Tibial nerve (tissue), 4 donors: ENCODE data around the gene RNASE7. TPM values are rescaled to one million over a fixed set of nuclear protein-coding genes. Genes with fewer than 3 reads are reported as not detected.

ENCODE experiments used
- DNase-seq, 2 donors: peaks; one replicate each; pipeline ENCODE4 v3.0.0-alpha.2; 2019; ENCODE audit warnings: low spot score in 2 of 2
- H3K27ac ChIP-seq, 4 donors: fragments of 200-600 bp; sonication (generic) in 3 of 4; one replicate each; pipeline ENCODE4 v1.5.1; 2017 to 2019; ENCODE audit warnings: mild to moderate bottlenecking in 1 of 4
- H3K27me3 ChIP-seq, 2 donors: fragments of 200-600 bp; sonication (generic) in 1 of 2; one replicate each; pipeline versions ENCODE4 v1.5.1 to v1.6.0; 2017 to 2019
- H3K36me3 ChIP-seq, 3 donors: fragments of 200-600 bp; sonication (generic); one replicate each; pipeline ENCODE4 v1.5.1; 2018 to 2019
- H3K4me1 ChIP-seq, 4 donors: fragments of 200-600 bp; sonication (generic) in 3 of 4; one replicate each; pipeline ENCODE4 v1.5.1; 2017 to 2019
- H3K4me3 ChIP-seq, 4 donors: fragments of 200-600 bp; sonication (generic) in 3 of 4; one replicate each; pipeline ENCODE4 v1.5.1; 2017 to 2019; ENCODE audit warnings: mild to moderate bottlenecking in 1 of 4, moderate library complexity in 1 of 4
- H3K9me3 ChIP-seq, 4 donors: fragments of 200-600 bp; sonication (generic) in 3 of 4; one replicate each; pipeline ENCODE4 v1.5.1; 2017 to 2019
- EP300 ChIP-seq, 2 donors: sonication (generic); formaldehyde crosslinking; IDR thresholded peaks; one replicate each; pipeline ENCODE4 v1.6.1; 2017; ENCODE audit warnings: antibody characterized with exemption in 2 of 2, mild to moderate bottlenecking in 1 of 2
- POLR2A ChIP-seq, 2 donors: fragments of 450-650 bp; IDR thresholded peaks; one replicate each; pipeline ENCODE4 v1.6.1; 2017; ENCODE audit warnings: antibody characterized with exemption in 2 of 2, mild to moderate bottlenecking in 2 of 2, moderate library complexity in 2 of 2
- WGBS, 2 donors: methylation state at CpG; one replicate each; pipeline ENCODE4 v1.1.5; 2018; 5-methylcytosine and 5-hydroxymethylcytosine counted together
- total RNA-seq, 4 donors: library from RNA; depleted of rRNA; stranded (reverse); fragments of >200 nt; gene quantifications; one replicate each; pipeline ENCODE4 v1.1.0, GENCODE V29; 2016
- TF ChIP-seq, protein P1 (sequence below), 5 experiments: fragments of 200-600 bp in 3 of 5; fragments of 450-650 bp in 2 of 5; sonication (generic) in 3 of 5; IDR thresholded peaks; one replicate each; pipeline ENCODE4 v1.5.1; 2016 to 2019; ENCODE audit warnings: antibody characterized with exemption in 5 of 5, mild to moderate bottlenecking in 3 of 5, moderate library complexity in 2 of 5

The RNASE7 gene
- total RNA-seq, 4 donors from 2014 or later = not detected

GRCh38 chr14:21018781-21019180, 23.4 kb upstream of the RNASE7 start:
- Histone ChIP-seq H3K27ac (peak overlapping the region in 1 of 4 donors; percentile 62), H3K4me3 (no peak overlapping the region), H3K9me3 (no peaks in the 10 kb centered on the region), H3K36me3 (peaks cover 0 to 65% (median 2%) of the 10 kb centered on the region in 3 donors), H3K27me3 (no peaks in the 10 kb centered on the region), H3K4me1 (peaks cover 0 to 88% (median 9%) of the 10 kb centered on the region in 4 donors)
- no peak for TF ChIP-seq POLR2A (IDR thresholded peaks at IDR 0.05)
- no peak for TF ChIP-seq EP300 (IDR thresholded peaks at IDR 0.05)
- TF ChIP-seq, protein P1, sequence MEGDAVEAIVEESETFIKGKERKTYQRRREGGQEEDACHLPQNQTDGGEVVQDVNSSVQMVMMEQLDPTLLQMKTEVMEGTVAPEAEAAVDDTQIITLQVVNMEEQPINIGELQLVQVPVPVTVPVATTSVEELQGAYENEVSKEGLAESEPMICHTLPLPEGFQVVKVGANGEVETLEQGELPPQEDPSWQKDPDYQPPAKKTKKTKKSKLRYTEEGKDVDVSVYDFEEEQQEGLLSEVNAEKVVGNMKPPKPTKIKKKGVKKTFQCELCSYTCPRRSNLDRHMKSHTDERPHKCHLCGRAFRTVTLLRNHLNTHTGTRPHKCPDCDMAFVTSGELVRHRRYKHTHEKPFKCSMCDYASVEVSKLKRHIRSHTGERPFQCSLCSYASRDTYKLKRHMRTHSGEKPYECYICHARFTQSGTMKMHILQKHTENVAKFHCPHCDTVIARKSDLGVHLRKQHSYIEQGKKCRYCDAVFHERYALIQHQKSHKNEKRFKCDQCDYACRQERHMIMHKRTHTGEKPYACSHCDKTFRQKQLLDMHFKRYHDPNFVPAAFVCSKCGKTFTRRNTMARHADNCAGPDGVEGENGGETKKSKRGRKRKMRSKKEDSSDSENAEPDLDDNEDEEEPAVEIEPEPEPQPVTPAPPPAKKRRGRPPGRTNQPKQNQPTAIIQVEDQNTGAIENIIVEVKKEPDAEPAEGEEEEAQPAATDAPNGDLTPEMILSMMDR (IDR thresholded peaks at IDR 0.05) = no peak
- DNase-seq = no peak
- WGBS, 2 donors = 86 to 96% methylated on average over 3 of the region's 3 CpGs

GRCh38 chr14:21019366-21019765, 22.8 kb upstream of the RNASE7 start:
- no peak overlapping the region for H3K4me3 ChIP-seq
- H3K9me3 ChIP-seq = no peaks in the 10 kb centered on the region
- H3K27ac ChIP-seq = peak overlapping the region in 1 of 4 donors; percentile 62
- WGBS, 2 donors = 27 to 48% methylated on average over 1 of the region's 1 CpG
- H3K27me3 ChIP-seq = no peaks in the 10 kb centered on the region
- DNase-seq = no peak
- H3K4me1 ChIP-seq = peaks cover 0 to 90% (median 9%) of the 10 kb centered on the region in 4 donors
- TF ChIP-seq, protein P1 (IDR thresholded peaks at IDR 0.05) = no peak
- TF ChIP-seq POLR2A (IDR thresholded peaks at IDR 0.05) (no peak), EP300 (IDR thresholded peaks at IDR 0.05) (no peak)
- H3K36me3 ChIP-seq = peaks cover 0 to 65% (median 2%) of the 10 kb centered on the region in 3 donors

DNA sequence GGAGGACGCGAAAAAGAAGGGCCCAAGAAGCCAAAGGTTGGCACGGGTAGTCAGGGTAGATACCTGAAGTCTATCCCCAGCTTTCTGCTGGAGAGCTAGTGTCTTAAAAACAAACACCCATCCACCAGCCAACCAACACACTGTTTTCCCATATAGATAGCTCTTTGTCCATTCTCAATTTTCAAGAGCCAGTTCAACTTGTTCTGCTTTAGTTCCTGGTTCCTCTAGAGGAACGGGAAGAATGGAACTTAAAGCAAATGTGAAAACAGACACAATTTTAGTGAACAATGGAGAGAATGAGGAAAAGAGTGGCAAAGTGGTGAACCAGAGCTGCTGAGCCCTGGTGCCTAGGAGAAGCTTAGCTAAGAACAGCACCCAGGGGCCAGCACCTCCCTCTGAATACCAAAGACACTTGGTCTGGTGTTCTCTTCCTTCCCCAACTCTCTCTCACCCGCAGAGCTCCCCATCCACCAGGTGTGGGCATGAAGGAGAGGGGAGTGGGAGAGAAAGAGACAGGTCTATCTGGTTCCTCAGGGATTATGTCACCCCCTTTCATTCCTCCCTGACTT, 21.1 kb upstream of the RNASE7 start:
- Histone ChIP-seq H3K9me3 (no peaks in the 10 kb centered on the region), H3K27ac (peak overlapping the region in 3 of 4 donors; percentile 11 to 99 (median 99)), H3K4me1 (peaks cover 0 to 78% (median 5%) of the 10 kb centered on the region in 4 donors), H3K27me3 (no peaks in the 10 kb centered on the region), H3K4me3 (no peak overlapping the region), H3K36me3 (peaks cover 0 to 63% (median 2%) of the 10 kb centered on the region in 3 donors)
- no peak for DNase-seq
- TF ChIP-seq POLR2A (IDR thresholded peaks at IDR 0.05) (no peak), EP300 (IDR thresholded peaks at IDR 0.05) (no peak)
- TF ChIP-seq, protein P1 (IDR thresholded peaks at IDR 0.05) = no peak
- WGBS, 2 donors = 74 to 76% methylated on average over 5 of the region's 5 CpGs

DNA sequence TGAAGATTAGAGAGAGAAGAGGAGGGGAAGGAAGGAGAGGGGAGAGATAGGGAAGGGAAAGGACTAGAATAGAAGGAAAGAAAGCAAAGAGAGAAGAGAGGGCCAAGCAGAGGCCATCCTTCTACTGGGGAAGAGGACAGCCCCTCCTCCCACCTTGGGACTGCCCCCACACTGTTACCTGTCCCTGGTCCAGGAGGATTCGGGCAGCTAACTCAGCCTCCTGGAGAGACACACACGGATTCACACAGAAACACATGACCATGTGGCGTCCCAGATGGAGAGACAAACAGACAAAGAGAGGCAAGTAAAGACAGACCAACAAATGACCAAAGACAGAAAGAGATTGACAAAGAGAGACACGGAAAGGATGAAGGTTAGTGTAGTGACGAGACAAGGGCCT, 19.5 kb upstream of the RNASE7 start:
- H3K4me3 ChIP-seq = peak overlapping the region; percentile 65 to 76 (median 75)
- H3K27me3 ChIP-seq = no peaks in the 10 kb centered on the region
- H3K4me1 ChIP-seq = peaks cover 0 to 83% (median 15%) of the 10 kb centered on the region in 4 donors
- TF ChIP-seq, protein P1 (IDR thresholded peaks at IDR 0.05) = no peak
- TF ChIP-seq EP300 (IDR thresholded peaks at IDR 0.05) (no peak), POLR2A (IDR thresholded peaks at IDR 0.05) (no peak)
- H3K9me3 ChIP-seq = no peaks in the 10 kb centered on the region
- peak overlapping the region; percentile 92 to 99 (median 96) for H3K27ac ChIP-seq
- no peak for DNase-seq
- peaks cover 0 to 47% (median 2%) of the 10 kb centered on the region in 3 donors for H3K36me3 ChIP-seq
- 33 to 55% methylated on average over 5 of the region's 5 CpGs for WGBS, 2 donors

DNA sequence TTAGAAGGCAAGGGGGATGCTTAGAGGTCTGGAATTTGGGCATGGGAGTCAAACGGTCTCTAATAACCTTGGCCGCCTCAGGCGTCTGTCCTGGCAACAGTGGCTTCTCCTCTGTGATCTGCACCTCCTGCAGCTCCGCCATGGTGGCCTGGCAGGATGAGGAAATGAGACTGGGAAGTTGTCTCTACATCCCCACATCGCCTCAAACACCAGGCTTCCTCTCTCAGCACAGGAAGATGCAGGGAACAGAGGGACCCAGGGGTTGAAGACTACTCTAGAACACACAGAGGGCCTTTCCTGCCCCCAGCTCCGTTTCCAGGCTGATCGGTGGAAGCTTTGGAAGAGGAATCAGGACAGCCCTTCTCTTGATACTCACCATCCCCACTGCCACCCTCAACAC, 19.0 kb upstream of the RNASE7 start:
- DNase-seq = no peak
- TF ChIP-seq, protein P1 (IDR thresholded peaks at IDR 0.05) = no peak
- TF ChIP-seq POLR2A (IDR thresholded peaks at IDR 0.05) (no peak), EP300 (IDR thresholded peaks at IDR 0.05) (no peak)
- Histone ChIP-seq H3K36me3 (peaks cover 0 to 42% (median 2%) of the 10 kb centered on the region in 3 donors), H3K4me1 (peaks cover 0 to 82% (median 15%) of the 10 kb centered on the region in 4 donors), H3K4me3 (peak overlapping the region; percentile 65 to 76 (median 75)), H3K27me3 (no peaks in the 10 kb centered on the region), H3K27ac (peak overlapping the region; percentile 92 to 99 (median 96)), H3K9me3 (no peaks in the 10 kb centered on the region)
- WGBS, 2 donors = 13 to 29% methylated on average over 5 to 7 of the region's 7 CpGs
